GM12873 (cell line): Measurements from ENCODE around the gene CFAP20.

Experiments
- CTCF ChIP-seq: IDR thresholded peaks from 2 replicates; pipeline ENCODE4 v1.5.1; 2012; ENCODE audit warnings: low read depth, mild to moderate bottlenecking, moderate library complexity, low read length, control low read depth; ENCODE audit not compliant: insufficient read depth; ENCODE audit errors: missing control alignments

Gene CFAP20

GRCh38 chr16:58070585-58070984 is 58.6 kb downstream of the CFAP20 start:
- TF ChIP-seq CTCF = no peak
